CD4-positive, alpha-beta T cell treated with Interferon gamma for 1 hour (primary cell): ENCODE data around the gene TMEM186.
"Not testable (repeated sequence)": the region's sequence is repeated elsewhere in the genome, so short reads cannot be mapped to it uniquely, and the experiment has no call there.

Experiments
- DNase-seq: peaks from one replicate; pipeline ENCODE4 v3.0.0-alpha.2; 2020

The TMEM186 gene

GRCh38 chr16:8808613-8809353 lies 11.3 kb upstream of the TMEM186 start:
- no peak for DNase-seq

GRCh38 chr16:8808009-8808408 lies 10.6 kb upstream of the TMEM186 start:
- no peak for DNase-seq

GRCh38 chr16:8807189-8807588 lies 9.8 kb upstream of the TMEM186 start:
- DNase-seq = no peak

GRCh38 chr16:8806272-8806983 lies 9.0 kb upstream of the TMEM186 start:
- no peak for DNase-seq

DNA sequence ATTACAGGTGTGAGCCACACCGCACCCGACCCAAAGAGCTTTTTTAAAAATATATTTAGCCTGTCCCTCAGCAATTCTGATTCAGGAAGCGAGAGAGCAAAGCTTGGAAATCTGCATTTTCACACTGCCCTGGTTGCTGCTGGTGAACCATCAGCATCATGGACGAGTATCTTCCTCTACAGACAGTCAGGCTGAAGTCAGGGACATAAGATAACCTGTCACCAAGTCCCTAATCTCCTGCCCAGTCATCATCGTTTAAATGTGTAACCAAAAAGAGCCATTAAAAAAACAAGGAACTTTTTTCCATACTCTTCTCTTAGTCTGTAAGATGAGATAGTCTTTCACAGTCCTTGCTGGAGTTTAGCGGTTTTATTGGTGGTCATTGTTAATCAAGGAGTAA lies 6.9 kb upstream of the TMEM186 start:
- DNase-seq = no peak

GRCh38 chr16:8803733-8804132 lies 6.3 kb upstream of the TMEM186 start:
- DNase-seq = not testable (repeated sequence)

DNA sequence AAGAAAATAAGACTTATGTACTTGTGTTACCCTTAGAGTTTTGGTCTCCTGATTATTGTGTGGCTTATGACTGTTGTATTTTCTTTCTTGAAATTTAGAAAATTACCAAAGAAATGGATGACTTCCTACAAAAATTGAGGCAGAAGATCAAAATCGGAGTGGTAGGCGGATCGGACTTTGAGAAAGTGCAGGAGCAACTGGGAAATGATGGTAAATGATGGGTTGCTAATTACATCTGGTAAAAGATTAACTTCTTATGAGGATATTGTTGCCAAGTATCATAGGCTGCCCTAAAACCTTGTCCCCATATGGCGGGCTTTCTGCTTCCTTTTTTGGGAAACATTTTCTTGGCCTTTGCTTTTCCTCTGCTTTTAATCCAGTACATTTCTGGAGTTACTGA lies 4.3 kb upstream of the TMEM186 start:
- DNase-seq = no peak

GRCh38 chr16:8798535-8799157 lies 1.2 kb upstream of the TMEM186 start:
- DNase-seq = no peak

DNA sequence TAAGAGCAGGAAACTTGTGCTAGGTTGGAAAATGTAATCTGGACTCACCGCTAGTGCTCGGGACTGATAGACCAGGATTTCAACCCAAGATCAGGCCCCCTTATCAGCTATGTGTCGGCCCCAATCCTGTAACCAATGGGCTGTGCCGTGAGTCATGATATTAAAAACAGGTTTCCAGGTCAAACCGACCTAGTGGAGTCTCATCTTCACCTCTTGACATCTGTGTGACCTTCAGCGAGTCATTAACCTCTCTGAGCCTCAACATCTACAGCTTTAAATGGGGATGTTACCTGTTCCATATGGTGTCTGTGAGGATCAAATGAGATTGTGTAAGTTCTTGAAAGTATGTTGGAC lies 712 bp upstream of the TMEM186 start:
- DNase-seq = no peak

- no peak for DNase-seq
Measured at GRCh38 chr16:8796469-8797363, 723 bp downstream of the TMEM186 start.

DNA sequence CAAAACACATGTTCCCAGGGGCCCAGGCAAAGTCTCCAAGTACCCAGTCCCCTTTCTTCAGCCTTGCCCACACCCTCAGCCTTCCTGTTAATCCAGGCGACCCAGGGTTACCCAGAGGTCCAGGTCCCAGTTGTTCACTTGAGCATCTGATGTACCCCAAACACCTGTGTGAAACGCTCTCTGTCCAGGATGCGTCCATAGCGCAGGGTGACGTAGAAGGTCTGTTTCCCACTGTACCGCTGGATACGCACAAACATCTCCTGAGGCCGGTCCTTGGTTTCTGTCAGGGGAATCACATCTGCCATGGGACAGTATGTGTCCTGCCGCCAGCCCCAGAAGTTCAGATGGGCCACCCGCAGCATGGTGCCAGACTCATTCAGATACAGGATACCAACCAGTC lies 1.6 kb downstream of the TMEM186 start:
- no peak for DNase-seq

GRCh38 chr16:8795091-8795490 lies 2.3 kb downstream of the TMEM186 start:
- DNase-seq = no peak

DNA sequence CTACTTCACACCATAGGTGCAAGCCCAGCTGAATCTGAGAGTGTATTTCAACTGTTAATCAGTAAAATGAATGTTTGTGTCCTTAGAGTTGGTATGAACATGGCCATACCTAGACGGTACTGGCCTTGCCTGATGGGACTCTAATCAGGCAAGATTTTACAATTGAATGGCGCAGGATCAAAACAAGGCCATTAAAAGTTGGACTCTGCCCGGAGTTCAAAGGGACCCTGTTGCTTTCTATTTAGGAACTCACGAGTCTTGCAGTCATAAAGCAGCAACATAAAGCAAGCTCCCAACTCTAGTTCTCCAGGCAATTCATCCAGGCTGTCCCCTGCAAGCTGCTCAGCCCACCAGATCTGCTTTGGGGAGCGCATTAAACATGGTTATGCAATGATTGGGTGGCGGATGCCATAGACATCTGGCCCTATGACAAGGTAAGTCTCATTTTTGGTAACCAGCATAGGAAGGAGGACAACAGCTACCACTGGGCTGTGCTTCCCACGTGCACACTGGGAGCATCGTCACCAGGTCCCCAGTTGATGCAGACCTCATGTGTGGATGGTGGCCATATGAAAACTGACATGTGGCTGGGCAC lies 8.8 kb downstream of the TMEM186 start:
- no peak for DNase-seq

GRCh38 chr16:8786316-8786715 lies 11.1 kb downstream of the TMEM186 start:
- not testable (repeated sequence) for DNase-seq

- no peak for DNase-seq
Measured at GRCh38 chr16:8785408-8785807, 12.0 kb downstream of the TMEM186 start.

DNA sequence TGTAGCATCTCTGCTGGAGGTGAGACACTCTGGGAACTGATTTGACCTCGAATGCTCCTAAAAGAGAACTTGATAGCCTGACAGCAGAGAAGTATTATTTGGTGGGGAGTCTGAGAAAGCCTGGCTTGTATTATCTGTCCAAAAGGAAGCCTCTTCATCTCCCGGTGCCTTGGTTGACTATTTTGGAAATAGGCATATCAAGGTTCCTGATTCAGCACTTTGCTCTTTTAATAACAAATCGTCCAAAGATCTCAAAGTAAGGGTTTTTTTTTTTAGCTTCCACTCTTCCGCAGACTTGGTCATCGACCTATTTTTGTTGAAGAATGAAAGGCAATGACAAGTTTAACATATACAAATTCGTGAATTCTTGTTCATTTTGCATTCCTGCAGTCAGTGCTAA lies 14.8 kb downstream of the TMEM186 start:
- DNase-seq = no peak

DNA sequence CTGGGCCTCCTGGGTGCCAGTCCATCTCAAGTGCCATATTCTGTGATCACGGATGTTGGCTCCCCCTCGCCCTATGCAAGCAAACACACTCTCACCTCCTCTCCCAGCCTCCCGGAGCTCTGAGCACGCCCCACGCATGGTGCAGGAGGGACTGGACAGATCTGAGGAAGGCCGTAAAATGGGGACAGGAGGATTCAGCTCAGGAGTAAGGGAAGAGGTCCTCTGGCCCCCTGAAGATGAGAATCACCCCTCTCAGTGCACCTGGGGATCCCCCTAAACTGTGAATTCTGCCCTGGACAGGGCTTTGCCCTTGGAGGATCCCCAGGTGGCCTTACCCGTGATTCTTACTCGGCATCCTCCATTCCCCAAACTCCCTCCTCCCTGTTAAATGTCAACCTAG lies 15.6 kb downstream of the TMEM186 start:
- no peak for DNase-seq

GRCh38 chr16:8777217-8777616 lies 20.2 kb downstream of the TMEM186 start:
- DNase-seq = no peak

DNA sequence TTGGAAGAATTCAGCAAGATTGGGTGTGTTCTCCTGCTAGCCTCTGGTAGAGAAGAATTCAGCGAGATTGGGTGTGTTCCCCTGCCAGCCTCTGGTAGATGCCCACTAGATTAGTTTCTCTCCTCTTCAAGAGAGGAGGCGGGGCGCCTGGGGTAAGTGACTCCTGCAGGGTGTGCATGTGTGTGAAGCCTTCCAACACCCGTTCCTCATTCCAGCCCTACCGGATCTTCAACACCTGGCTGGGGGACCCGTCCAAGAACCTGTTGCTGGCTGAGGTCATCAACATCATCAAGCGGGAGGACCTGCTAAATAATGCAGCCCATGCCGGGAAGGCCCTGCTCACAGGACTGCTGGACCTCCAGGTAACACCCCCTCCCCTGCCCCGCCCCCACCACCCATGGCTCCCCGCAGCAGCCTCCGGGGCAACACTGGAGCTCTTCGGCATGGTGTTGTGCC lies 21.3 kb downstream of the TMEM186 start:
- no peak for DNase-seq

- DNase-seq = no peak
Measured at GRCh38 chr16:8775359-8775758, 22.1 kb downstream of the TMEM186 start.

GRCh38 chr16:8774208-8774607 lies 23.2 kb downstream of the TMEM186 start:
- no peak for DNase-seq

DNA sequence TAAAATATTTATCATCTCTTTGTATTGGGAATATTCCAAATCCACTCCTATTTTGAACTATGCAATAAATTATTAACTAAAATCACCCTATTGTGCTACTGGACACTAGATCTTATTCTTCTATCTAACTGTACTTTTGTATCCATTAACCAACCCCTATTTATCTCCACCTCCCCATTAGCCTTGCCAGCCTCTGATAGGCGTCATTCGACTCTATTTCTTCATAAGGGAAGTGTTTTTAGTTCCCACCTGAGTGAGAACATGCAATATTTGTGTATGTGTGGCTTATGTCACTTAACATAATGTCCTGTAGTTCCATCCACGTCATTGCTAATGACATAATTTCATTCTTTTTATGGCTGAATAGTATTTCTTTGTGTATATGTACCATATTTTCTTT lies 23.9 kb downstream of the TMEM186 start:
- DNase-seq = no peak

GRCh38 chr16:8768692-8769091 lies 28.7 kb downstream of the TMEM186 start:
- no peak for DNase-seq
